HG03135 (cell line): Measurements from ENCODE around the gene CEP89.
"Not testable (repeated sequence)": the region's sequence is repeated elsewhere in the genome, so short reads cannot be mapped to it uniquely, and the experiment has no call there.

Source experiments
- ATAC-seq: cut with Tn5 transposase; IDR thresholded peaks from one replicate; pipeline ENCODE4 v1.9.1; 2021; ENCODE audit warnings: mild to moderate bottlenecking, moderate library complexity; ENCODE audit not compliant: unreplicated experiment

Gene CEP89

GRCh38 chr19:32856818-32857217 lies 114.9 kb downstream of the CEP89 start:
- ATAC-seq, result not testable (repeated sequence)

GRCh38 chr19:32852216-32852615 lies 119.5 kb downstream of the CEP89 start:
- ATAC-seq, result no peak

GRCh38 chr19:32848035-32848434 lies 123.7 kb downstream of the CEP89 start:
- not testable (repeated sequence) for ATAC-seq

- no peak for ATAC-seq
Observed at GRCh38 chr19:32843716-32844245, 128.0 kb downstream of the CEP89 start.

GRCh38 chr19:32842061-32842460 lies 129.7 kb downstream of the CEP89 start:
- ATAC-seq, result no peak

- no peak for ATAC-seq
Observed at GRCh38 chr19:32837531-32837930, 134.2 kb downstream of the CEP89 start.

- ATAC-seq, result not testable (repeated sequence)
Observed at GRCh38 chr19:32833388-32833787, 138.4 kb downstream of the CEP89 start.

- not testable (repeated sequence) for ATAC-seq
Observed at GRCh38 chr19:32832825-32833224, 138.9 kb downstream of the CEP89 start.

GRCh38 chr19:32832094-32832493 lies 139.7 kb downstream of the CEP89 start:
- ATAC-seq, result not testable (repeated sequence)

- ATAC-seq, result no peak
Observed at GRCh38 chr19:32831611-32832010, 140.1 kb downstream of the CEP89 start.

GRCh38 chr19:32830231-32831014 lies 141.3 kb downstream of the CEP89 start:
- no peak for ATAC-seq

GRCh38 chr19:32829345-32829896 lies 142.3 kb downstream of the CEP89 start:
- ATAC-seq, result no peak

GRCh38 chr19:32828643-32829344 lies 143.0 kb downstream of the CEP89 start:
- no peak for ATAC-seq

GRCh38 chr19:32828139-32828538 lies 143.6 kb downstream of the CEP89 start:
- no peak for ATAC-seq
